Measurements from ENCODE around the gene DAB1. TPM values are rescaled to one million over a fixed set of nuclear protein-coding genes. Genes with fewer than 3 reads are reported as not detected.

The DAB1 gene
- total RNA-seq, 1 donor, result 0.45 TPM

DNA sequence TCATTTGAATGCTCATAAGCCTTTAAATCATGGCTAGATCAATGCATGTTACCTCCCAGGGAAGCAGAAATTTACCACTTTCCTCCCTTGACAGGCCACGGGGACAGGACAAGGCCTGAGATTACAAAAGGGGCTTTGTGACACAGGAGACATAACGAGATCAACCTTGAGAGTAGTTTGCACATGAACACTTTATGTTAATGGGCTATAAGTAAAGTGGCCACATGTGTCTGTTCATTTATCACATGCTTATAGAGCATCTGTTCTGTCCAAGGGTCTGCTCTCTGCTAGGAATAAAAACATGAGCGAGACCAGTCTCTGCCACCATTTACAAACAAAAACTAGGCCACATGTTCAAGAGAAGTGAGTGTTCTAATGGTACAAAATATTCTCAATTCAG lies 314.0 kb downstream of the DAB1 start:
- DNase-seq (ENCODE audit: low read depth), result no peak
- TF ChIP-seq, protein P1, sequence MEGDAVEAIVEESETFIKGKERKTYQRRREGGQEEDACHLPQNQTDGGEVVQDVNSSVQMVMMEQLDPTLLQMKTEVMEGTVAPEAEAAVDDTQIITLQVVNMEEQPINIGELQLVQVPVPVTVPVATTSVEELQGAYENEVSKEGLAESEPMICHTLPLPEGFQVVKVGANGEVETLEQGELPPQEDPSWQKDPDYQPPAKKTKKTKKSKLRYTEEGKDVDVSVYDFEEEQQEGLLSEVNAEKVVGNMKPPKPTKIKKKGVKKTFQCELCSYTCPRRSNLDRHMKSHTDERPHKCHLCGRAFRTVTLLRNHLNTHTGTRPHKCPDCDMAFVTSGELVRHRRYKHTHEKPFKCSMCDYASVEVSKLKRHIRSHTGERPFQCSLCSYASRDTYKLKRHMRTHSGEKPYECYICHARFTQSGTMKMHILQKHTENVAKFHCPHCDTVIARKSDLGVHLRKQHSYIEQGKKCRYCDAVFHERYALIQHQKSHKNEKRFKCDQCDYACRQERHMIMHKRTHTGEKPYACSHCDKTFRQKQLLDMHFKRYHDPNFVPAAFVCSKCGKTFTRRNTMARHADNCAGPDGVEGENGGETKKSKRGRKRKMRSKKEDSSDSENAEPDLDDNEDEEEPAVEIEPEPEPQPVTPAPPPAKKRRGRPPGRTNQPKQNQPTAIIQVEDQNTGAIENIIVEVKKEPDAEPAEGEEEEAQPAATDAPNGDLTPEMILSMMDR (IDR thresholded peaks at IDR 0.05; ENCODE audit: insufficient read depth, low read length), result no peak
- H3K4me3 ChIP-seq (ENCODE audit: low read depth, low read length), result no peak overlapping the region

DNA sequence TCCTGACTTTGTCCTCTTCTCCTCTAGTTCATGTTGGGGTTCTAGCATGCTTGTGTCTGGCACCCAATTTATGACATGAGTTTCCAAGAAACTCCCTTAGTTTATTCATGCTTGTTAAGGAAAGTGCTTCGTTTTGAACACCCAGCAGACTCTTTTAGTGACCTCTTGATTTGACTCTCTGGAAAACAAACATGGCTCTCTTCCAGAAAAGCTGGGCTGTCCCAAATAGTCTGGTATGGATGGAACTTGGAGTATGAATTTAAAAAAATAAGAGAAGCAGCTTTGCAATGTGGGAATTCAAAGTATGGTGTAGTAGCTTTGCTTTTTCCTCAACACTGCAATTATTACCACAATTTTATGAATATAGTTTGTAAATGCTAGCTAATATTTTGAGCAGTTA lies 314.6 kb downstream of the DAB1 start:
- TF ChIP-seq, protein P1 (IDR thresholded peaks at IDR 0.05; ENCODE audit: insufficient read depth, low read length), result no peak
- H3K4me3 ChIP-seq (ENCODE audit: low read depth, low read length), result no peak overlapping the region
- peak; percentile 3 for DNase-seq (ENCODE audit: low read depth)

DNA sequence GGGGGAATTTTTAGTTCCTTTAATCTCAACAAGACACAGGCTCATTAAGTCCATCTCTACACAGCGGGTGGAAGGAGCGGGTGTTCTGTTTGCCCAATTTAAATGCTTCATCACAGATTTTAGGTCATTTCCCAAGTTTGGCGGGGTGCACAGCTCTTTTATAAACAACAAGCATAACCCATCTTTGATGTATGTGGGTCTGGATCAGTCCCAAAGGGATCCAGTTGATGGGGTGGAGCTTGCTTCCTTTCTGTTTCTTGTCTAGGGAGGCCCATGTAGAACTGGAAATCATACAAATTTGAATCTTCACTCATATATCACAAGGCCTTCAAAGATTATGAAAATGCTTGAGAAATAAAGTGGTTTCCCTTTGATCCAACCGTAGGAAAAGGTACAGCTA lies 317.6 kb downstream of the DAB1 start:
- TF ChIP-seq, protein P1 (IDR thresholded peaks at IDR 0.05; ENCODE audit: insufficient read depth, low read length), result no peak
- no peak for DNase-seq (ENCODE audit: low read depth)
- no peak overlapping the region for H3K4me3 ChIP-seq (ENCODE audit: low read depth, low read length)

DNA sequence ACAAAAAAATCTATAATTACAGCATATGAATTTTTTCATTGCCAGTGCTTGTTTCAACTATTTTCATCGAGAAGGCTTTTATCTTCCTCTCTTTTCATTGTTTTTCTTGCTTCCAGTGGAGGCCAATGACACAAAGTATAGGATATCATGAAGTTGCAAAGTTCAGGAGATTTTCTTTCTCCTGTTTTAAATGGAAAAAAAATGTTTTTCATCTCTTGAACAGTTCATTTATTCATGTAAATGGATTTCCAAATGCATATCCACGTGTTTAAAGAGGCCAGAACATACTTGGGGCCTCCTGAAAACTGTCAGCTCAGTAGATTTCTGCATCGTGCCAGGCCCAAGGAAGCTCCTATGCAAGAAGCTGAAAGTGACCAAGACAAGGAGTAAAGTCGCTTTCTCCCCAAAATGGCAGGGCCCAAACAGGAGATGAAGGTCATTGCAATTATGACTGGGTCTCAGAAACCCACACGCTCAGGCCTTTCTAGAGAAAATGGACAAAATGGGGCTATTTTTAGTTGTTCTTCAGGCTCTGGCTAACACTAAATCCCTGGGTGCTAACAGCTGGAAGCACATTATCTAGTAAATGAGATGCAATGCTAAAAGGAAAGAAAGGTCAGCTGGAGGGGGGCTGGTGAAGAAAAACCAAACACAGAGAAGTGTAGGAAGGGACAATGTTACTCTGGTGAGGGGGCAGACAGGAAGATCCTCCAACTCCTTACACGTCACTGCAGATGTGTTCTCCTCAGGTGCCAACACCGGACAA lies 321.1 kb downstream of the DAB1 start:
- no peak overlapping the region for H3K4me3 ChIP-seq (ENCODE audit: low read depth, low read length)
- TF ChIP-seq, protein P1 (IDR thresholded peaks at IDR 0.05; ENCODE audit: insufficient read depth, low read length), result no peak
- no peak for DNase-seq (ENCODE audit: low read depth)

DNA sequence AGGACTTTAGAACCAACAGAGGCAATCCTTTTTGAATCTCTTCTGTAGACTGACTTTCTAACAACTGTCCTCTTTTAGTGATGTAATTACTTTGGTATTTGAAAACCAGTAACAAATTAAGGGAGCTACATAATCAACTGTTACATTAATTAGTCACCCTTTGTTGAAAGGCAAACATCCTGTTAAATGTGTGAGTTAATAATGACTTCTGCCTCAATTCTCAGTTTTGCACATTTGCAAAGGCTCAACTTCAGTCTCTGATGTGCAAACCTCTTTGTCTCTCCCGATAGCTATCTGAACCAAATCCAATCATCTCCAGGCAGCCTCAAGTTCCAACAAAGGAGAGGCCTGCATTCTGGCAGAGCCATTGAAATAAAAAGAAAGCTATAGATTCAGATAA lies 322.7 kb downstream of the DAB1 start:
- TF ChIP-seq, protein P1 (IDR thresholded peaks at IDR 0.05; ENCODE audit: insufficient read depth, low read length), result no peak
- peak; percentile 2 for DNase-seq (ENCODE audit: low read depth)
- no peak overlapping the region for H3K4me3 ChIP-seq (ENCODE audit: low read depth, low read length)

DNA sequence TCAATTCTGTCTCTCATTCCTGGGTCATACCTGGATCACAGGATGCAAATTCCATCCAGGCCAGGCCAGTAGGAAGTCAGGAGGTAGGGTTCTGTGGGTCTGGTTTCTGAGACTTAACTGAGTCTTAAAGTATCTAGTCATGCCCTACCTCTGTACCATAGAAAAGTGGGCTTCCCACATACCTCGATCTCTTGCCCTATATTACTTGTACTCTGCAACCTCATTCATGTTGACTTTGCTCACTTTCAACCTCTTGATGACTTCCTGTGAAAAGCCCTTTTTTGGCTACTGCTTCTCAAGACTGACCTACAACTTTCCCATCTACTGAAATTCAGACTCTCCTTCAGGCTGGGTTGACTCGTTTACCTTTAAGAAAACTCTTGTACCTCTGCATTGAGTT lies 329.1 kb downstream of the DAB1 start:
- H3K4me3 ChIP-seq (ENCODE audit: low read depth, low read length), result no peak overlapping the region
- no peak for DNase-seq (ENCODE audit: low read depth)
- TF ChIP-seq, protein P1 (IDR thresholded peaks at IDR 0.05; ENCODE audit: insufficient read depth, low read length), result no peak

DNA sequence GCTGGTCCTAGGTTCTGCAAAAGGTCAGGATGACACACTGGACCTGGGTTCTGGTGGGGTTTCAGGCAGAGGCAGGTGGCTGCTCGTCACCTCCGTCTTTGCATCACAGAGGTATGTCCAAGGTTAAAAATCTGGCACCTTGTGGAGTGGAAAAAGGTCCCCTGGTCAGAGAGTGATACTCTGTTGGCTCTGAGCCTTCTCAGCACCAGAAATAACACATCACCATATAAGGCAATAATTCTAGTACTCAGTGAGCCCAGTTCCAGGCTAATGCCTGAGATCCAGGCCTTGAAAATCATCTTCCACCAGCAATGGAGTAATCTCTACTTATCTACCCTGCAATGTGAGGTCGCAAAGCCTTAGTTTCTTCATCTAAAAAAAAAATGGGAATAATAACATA lies 330.7 kb downstream of the DAB1 start:
- DNase-seq (ENCODE audit: low read depth), result no peak
- TF ChIP-seq, protein P1 (IDR thresholded peaks at IDR 0.05; ENCODE audit: insufficient read depth, low read length), result no peak
- no peak overlapping the region for H3K4me3 ChIP-seq (ENCODE audit: low read depth, low read length)

Data from fibroblast of the aortic adventitia (primary cell).